Stimulated activated CD4-positive, alpha-beta T cell treated with anti-CD3 and anti-CD28 coated beads, Interleukin-1b, Interleukin-23, amount 100 ng/mL, for 1 hour (primary cell): ENCODE data around the gene UNC80.

Experiments
- DNase-seq, 2 donors: peaks; one replicate each; pipeline ENCODE4 v3.0.0-alpha.2; 2020; ENCODE audit warnings: low read depth in 2 of 2

Gene UNC80

DNA sequence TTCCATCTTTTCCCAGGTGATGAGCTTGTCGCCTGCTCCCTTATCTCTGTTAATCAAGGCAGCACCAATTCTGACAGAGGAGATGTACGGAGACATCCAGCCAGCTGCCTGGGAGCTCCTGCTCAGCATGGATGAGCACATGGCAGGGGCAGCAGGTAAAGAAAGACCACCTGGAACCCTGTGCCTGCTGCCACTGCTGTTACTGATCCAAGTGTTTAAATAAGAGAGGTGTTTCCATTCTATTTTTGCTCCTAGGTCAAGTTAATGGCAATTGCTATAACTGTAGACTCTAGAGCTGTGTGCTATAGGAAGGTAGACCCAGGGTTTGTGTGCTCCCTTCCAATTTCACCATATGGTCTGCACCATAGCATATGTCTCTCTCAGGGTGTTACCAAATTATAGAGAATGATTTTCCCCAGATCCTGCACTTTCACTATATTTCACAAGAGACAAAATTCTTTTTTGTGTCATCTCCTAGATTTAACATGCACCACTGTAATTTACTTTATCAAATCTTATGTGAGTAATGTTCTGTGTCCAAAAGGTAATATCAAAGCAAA is 142.2 kb downstream of the UNC80 start:
- DNase-seq: no peak

DNA sequence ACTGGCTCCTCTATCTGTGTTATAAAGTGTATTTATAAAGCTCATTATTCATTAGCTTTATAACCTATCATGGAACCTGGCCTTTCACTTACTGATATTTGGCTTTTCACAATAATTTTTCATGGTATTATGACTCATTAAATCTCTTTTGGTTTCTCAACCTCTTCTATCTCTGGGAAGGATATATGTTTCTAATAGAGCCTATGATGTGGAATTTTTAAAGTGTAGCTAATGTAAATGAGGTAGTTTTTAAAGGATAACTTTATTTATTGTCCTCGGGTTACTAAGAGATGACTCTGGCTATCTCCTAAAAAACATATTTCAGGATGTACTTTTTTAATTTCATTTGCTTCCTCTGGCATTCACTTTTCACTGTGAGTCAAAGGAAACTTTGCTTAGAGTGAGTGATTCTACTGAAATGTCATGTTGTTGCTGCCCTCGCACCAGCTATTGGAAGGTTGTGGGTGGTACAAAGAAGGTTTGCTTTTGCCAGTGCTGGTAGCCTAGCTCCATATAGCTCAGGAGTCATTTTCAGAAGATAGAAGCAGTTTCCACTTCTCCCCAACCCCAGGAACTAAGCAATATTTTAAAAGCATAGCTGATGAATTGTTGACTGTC is 145.6 kb downstream of the UNC80 start:
- no peak for DNase-seq

DNA sequence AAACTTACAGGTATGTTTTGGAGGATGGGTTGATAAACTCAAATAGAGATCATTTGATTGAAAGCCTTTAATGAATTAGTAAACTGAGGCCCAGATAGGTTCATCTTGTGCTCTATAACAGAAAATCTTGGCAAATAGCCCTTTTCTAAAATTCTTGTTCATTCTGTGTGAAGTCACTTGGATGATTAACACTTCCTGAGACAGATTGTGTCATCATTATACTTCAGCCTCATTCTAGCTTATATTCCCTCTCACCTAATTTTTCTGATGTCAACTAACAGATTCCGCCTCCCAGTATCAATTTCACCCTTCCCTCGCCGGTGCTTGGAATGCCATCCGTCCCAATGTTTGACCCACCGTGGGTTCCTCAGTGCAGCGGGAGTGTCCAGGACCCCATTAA is 146.6 kb downstream of the UNC80 start:
- DNase-seq: no peak

DNA sequence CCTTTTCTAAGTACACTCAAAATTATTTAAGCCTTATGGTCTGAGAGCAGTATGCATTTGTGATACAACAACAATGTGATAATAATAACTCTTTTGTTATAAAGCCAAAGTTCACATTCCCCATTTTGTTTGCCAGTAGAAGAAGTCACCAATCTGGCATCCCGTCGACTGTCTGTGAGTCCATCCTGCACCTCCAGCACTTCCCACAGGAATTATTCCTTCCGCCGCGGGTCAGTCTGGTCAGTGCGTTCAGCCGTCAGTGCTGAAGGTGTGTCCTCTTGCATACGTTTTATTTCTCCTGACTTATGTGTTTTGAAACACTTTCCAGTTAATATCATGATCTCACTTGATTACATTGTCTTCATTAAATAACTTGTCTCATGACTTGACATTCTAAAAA is 150.5 kb downstream of the UNC80 start:
- DNase-seq: no peak

DNA sequence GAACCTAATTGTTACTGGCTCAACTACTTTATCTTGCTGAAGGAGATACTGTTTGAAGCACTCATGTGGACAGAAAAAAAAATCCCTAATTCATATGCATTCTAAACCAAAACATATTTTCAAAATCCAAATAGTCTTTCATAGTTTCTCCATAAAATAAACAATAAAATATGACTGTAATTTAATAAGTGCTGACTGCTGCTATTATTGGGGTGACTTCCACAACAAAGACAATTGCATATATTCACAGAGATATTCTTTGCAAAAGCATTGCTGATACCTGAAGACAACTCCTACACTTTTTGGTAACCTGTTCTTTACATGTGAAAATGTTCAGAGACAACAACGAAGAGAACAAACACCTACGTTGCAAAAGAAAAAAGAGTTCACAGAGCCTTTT is 157.7 kb downstream of the UNC80 start:
- no peak for DNase-seq

DNA sequence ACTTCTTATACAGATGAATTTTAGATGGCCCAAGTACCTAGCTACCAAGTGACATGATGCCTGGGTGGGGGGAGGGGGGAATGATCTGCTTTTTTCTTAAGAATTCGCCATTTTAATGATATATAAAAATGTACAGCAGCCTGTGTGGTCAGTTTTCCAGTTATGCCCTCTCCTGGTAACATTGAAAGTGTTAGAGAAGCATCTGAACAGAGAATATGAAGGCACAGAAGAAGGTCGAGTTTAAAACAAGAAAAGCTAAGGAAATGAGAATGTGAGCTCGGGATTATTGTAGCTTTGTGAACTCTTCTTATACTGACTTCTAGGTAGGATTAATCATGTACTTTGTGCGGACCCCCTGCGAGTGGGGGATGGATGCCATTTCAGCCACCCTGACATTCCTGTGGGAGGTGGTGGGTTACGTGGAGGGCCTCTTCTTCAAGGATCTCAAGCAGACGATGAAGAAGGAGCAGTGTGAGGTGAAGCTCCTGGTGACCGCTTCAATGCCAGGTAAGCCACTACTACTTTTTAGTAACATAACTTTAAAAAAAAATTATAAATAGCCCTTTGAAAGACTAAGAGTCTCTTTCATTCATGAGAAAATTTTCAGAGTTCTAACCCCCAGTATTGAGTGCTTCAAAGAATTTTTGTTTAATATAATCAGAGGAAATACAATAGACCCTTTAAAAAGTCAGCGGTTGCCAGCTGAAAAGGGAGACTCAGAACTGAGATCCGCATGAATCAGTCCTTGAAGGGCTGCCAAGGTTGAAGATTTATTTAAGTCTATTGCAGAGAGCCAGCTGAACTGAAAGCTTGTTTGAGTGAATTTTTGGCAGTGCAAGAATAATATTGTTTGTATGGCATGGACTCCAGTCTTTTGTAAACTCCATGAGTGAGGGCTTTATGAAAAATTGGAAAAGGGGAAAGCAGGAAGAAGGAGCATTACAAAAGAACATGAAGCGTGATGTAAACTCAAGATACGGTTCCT is 162.2 kb downstream of the UNC80 start:
- no peak for DNase-seq

DNA sequence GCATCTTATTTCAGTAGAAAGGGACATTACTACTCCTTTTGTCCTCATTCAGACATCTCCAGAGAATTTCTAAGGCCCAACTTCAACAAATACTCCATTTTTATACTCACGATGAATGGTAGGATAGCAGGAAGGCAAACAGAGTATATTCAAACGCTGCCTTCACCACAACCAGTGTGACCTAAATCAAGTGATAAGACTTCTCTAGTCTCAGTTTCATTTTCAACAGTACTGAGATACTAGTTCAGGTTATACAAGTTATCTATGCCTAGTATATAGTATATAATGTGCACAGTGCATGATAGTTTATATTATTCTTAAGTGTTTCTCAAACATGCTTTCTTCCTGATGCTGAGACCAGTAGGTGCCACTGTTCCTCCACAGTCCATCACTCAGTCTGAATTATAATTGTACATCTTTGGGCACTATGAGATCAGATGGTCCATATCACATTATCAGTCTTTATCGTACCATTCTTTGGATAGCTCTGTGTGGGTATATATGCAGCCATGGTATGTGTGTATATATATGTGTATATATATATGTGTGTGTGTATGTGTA is 164.6 kb downstream of the UNC80 start:
- DNase-seq: no peak

DNA sequence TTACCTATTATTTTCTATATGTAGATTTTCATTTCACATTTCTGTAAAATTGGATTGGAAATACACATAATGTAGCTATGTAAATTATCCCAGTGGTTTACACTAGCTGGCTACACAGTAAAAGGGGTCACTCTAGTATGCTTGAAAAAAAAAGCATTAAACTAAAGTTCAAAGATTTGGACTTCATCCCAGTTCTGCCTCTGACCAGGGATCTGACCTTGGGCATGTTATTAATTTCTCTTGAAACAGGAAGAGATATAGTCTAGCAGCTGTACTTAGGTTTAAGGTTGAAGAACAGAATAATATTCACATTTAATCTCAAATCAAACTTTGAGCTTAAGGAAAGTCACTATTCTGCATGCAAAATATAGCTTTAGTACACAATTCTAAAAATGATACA is 166.3 kb downstream of the UNC80 start:
- DNase-seq: no peak

DNA sequence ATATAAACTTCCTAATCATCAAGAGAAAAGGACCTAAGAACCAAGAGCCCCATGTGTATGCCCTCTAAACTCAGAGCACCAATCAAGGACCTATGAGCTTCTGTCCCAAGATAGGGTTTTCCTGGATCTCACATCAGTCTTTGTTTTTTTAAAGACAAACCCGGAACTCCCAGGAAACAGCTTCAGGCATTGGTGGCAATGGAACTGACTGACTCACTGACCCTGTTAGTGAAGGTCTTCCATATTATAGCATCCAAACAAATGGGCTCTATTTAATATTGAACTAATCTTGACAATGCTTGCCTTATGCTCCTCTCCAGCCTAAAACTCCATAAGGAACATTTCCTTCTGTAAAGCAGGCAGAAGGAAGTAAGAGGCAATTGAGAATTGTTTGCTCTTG is 167.3 kb downstream of the UNC80 start:
- DNase-seq: no peak

DNA sequence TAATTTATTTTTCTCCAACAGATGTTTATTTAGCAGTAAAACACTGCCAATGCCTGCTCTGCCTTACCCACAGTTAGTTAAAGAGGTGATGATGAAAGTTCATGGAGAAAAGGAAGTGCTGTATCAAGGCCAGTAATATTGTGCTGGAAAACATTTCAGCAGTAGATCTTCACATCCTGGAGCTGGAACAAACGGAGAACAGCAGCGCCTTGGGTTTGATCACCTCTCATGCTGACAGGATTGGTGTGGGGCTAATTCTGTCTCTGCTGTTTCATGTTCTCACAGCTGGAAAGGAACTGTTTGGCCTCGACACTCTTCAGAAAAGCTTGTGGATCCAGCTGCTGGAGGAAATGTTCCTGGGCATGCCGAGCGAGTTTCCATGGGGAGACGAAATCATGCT is 169.3 kb downstream of the UNC80 start:
- DNase-seq: no peak

DNA sequence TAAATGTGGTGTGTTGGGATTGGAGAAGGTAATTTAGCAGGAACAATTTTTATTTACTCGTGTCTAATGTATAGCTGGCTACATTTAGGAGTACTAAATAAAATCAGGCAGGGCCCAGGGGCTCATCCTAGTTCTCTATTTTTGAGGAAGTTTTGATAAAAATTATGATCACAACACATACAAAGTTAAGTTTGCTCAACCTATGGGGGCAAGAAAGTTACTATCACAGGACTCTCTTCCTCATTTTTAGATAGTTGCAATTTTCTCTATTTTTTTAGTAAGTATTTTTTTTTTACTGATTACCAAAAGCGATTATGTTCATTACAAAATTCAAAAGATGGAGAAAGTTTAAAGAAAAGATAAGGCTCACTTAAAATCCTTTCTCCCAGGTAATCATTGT is 170.8 kb downstream of the UNC80 start:
- no peak for DNase-seq

DNA sequence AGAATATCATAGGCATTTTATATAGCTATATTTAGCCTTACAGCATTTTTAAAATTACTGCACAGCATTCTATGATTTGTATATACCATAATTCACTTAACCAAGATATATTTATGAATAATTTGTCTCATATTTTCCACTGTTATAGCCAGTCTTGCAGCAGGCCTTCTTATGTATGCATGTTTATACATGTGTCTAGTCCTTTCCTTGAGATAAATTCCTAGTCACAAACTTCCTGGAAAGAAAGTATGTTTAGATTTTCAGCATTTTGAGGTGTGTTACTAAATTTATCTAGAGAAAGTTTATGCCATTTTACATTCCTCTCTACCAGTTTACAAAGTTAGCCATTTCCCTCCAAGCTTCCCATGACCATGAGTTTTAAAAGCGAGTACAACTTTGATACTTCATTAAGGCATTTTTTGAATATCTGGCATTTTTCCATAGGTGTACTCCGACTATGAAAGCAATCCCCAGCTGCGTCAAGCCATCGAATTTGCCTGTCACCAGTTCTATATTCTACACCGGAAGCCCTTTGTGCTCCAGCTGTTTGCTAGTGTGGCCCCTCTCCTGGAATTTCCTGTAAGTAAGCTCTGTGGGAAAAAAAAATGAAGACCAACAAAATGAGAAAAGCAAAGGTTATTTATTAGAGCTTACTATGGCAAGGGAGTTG is 171.4 kb downstream of the UNC80 start:
- no peak for DNase-seq

DNA sequence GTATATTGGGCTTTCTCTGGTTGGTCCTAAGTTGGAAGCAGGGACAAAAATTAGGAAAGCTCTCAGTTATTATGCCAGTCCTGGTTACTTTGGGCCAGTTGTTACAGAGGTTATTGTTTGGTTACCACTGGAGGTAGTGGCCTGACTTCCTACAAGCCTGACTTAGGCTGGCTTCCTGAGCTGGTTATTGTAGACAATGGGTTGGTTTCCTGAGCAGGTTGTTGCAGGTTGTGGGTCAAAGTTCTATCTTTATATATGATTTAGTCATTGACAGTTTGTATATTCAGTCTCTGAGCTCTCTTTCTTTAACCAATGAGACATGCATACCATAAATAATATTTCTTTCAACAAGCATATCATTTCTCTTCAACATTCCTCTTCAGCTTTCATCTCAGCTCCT is 172.1 kb downstream of the UNC80 start:
- DNase-seq: no peak

DNA sequence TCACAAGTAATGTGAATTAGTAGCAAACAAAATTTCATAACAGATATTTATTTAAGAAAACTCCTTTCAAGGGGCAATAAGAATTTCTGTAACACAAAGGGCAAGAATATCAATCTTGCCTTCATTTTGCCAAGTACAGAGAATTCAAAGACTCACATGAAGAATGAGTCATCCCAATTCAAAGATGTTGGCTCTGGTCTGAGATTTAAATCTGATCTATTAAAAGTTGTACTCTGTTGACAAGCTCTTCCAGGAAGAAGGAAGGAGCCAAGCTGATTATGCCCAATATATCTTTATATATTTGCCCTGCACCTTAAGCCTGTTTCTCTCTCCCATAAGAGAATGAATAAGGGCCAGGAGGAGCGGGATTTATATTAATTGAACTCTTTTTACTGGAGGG is 174.9 kb downstream of the UNC80 start:
- no peak for DNase-seq

DNA sequence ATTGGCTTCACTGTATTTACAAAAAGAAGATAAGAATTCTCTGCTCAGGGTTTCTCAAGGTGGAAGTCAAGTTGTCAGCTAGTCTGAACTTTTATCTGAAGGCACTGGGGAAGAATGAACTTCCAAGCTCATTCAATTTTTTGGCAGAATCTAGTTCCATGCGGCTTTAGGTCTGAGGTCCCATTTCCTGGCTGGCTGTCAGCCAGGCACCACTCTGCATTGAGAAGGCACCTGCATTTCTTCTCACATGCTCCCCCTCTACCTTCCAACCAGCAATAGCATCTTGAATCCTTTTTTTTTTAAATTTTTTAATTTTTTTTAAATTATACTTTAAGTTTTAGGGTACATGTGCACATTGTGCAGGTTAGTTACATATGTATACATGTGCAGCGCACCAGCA is 184.6 kb downstream of the UNC80 start:
- no peak for DNase-seq

DNA sequence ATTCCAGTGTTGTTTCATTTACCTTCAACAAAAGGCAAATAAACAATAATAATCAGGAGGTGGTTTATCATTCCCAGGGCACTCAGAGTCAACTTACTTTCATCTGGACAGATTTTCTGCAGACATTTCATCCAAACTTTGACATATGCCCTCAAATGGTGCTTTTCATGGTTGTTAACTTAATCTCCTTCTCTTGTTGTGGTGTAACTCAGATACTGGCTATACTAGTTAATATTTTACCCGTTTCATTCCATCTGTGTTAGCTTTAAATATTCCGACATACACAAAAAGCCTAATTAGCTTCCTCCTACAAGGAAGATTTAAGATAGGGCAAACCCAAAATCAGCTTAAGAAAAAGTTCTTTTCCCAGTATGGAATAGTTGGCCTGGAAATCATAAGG is 186.4 kb downstream of the UNC80 start:
- DNase-seq: no peak

DNA sequence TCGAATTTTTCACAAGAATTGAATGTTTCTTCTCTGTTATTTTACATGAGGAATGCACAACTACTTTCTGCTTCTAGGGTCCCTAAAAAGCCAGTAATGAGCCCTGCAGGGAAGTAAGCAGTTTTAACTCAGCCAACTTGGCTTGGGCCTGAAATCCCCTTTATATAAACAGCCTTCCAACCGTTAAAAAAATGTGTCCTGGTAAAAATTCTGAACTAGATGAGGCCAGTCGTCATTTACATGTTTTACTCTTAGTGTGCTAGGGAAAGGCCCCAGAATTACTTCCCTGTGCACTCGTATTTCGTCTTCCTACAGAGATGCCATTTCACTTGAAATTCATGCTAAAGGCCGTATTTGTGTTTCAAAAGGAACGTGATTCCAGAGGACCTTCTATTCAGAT is 188.4 kb downstream of the UNC80 start:
- DNase-seq: no peak

DNA sequence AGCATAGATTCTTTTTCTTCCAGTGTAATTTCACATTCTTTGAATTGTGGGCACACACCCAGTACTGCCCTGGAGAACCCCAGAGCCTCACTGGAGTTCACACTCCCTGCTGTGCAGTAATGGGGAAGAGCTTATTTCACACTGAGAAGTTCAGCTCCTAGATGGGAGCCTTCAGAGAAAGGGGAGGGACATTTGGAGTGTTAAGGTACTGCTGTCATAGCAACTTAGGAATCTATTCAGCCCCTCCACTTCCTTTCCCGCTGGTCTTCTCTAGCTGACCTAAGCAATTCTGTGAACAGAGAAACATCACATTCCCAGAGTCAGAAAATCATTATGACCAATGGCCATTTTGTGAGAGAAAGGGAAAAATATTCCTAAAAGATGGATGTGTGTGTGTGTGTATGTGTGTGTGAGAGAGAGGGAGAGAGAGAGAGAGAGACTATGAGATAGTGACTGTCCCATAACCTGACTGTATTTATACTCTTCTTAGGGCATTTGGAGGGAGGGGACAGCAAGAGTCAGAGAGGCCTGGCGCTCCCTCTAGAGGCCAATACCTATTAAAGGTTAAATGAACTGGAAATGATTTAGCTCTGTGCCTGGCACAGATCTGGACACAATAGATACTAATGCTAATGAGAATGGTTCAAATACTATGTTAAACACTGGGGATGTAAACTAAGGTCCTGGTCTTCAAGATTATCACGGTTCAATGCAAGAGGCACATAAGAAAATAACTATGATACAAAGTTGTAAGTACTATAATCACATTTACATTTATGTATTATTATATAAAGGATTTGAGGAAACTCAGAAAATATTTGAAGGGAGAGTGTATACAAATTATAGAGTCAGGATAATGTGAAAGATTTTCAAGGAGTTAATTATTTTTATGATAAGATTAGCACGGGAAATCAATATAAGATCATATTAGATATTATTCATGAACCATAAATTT is 189.3 kb downstream of the UNC80 start:
- no peak for DNase-seq

DNA sequence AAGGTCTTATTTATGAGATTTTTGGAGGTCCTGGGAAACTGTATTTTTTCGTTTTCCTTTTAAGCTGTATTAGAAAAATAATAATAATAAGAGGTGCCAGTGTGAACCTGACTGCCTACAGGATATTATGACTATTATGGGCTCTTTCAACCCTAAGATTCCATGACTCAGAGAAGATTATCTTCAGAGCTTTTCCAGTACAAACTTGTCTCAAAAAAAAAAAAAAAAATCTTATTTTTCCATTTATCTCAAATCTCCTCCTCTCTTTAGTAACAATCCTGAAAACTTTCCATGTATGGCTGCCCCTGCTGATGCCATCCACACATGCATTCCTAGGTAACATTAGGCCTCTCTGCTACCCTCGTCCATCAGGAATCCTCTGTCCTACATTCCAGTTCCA is 194.1 kb downstream of the UNC80 start:
- no peak for DNase-seq

DNA sequence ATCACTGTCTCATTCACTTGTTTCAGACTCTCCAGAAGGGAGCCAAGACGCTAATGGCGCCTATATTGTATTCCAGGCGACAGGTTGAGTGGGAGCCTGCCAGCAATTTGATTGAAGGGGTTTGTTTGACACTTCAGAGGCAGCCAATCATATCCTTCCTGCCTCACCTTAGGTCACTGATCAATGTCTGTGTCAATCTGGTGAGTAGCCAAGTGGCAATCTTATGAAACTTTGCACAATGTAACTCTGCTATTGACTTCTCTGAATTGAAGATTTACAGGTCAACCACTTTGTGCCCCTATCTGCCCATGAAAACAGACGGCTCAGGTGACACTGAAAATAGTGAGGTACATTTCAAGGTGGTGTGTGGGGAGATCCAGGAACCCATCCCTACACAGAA is 198.1 kb downstream of the UNC80 start:
- no peak for DNase-seq

DNA sequence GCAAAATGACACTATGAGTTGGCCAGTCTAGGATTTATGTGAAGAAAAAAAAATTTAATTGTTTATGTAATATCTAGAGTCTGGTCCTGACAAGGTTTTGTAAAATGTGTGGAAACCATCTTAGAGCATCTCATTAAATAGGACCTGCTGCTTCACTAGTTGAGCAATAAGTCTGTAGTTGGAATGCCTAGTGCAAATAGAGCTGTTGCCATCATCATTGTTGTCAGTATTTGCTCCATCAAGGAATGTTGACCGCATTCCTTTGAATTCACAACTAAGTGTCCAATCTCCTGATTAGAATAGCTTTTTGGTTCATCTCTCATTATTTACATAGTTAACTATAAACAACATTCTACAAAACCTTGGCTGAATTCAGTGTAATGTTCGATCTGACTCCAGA is 198.6 kb downstream of the UNC80 start:
- DNase-seq: no peak
